Transverse colon (tissue), 4 donors: ENCODE results near the gene PRRC2A. TPM values are rescaled to one million over a fixed set of nuclear protein-coding genes. Genes with fewer than 3 reads are reported as not detected.
A peak's percentile ranks its signal among the peaks of the same experiment; 100 is the strongest.

Source experiments
- DNase-seq: peaks from one replicate; pipeline ENCODE4 v3.0.0-alpha.2; 2019
- H3K27ac ChIP-seq, 4 donors: fragments of 200-600 bp; sonication (generic); 2 replicates each; pipeline ENCODE4 v1.5.1; 2016 to 2018; ENCODE audit warnings: inconsistent platforms in 4 of 4
- H3K27me3 ChIP-seq: fragments of 200-600 bp; sonication (generic); 2 replicates; pipeline ENCODE4 v1.5.1; 2017; ENCODE audit warnings: inconsistent platforms
- H3K36me3 ChIP-seq, 4 donors: fragments of 200-600 bp; sonication (generic); 2 replicates each; pipeline ENCODE4 v1.5.1; 2017 to 2019; ENCODE audit warnings: inconsistent platforms in 4 of 4
- H3K4me1 ChIP-seq, 4 donors: fragments of 200-600 bp; sonication (generic); 2 replicates each; pipeline ENCODE4 v1.5.1; 2017 to 2020; ENCODE audit warnings: inconsistent platforms in 4 of 4
- H3K4me3 ChIP-seq, 4 donors: fragments of 200-600 bp; sonication (generic); 1 replicate in 1 of 4; 2 replicates in 3 of 4; pipeline versions ENCODE4 v1.5.1 to v1.6.1; 2017 to 2019; ENCODE audit warnings: inconsistent platforms in 4 of 4
- H3K9me3 ChIP-seq, 2 donors: fragments of 200-600 bp; sonication (generic); 2 replicates each; pipeline ENCODE4 v1.5.1; 2017 to 2019; ENCODE audit warnings: inconsistent platforms in 2 of 2
- EP300 ChIP-seq: sonication (generic); formaldehyde crosslinking; IDR thresholded peaks from one replicate; pipeline ENCODE4 v1.6.1; 2017; ENCODE audit warnings: antibody characterized with exemption, low read depth
- POLR2A ChIP-seq: fragments of 450-650 bp; IDR thresholded peaks from one replicate; pipeline ENCODE4 v1.6.1; 2016; ENCODE audit warnings: antibody characterized with exemption, mild to moderate bottlenecking, moderate library complexity
- POLR2AphosphoS5 ChIP-seq, 3 donors: sonication (generic); formaldehyde crosslinking; IDR thresholded peaks; one replicate each; pipeline ENCODE4 v1.6.1; 2016; ENCODE audit warnings: antibody characterized with exemption in 3 of 3
- WGBS, 2 donors: methylation state at CpG; one replicate each; pipeline ENCODE4 v1.1.5; 2018; ENCODE audit warnings: low coverage in 1 of 2; 5-methylcytosine and 5-hydroxymethylcytosine counted together
- in situ Hi-C, 4 donors: fragments of 200-750 bp; cut with MboI; loops; one replicate each; pipeline versions ENCODE4 v1.15.0 to v1.15.1; 2017; ENCODE audit warnings: low sequenced_read_pairs in 3 of 4, low pct_ligation_motif_present in 1 of 4, low pct_unique_long_range_greater_than_20kb in 1 of 4
- intact Hi-C: fragments of 100-400 bp; cut with DNase I; formaldehyde crosslinking; loops from one replicate; pipeline ENCODE4 v1.15.1; 2023; ENCODE audit warnings: low total_unique reads
- total RNA-seq, 4 donors: library from RNA; depleted of rRNA; stranded (reverse); fragments of >200 nt; gene quantifications; one replicate each; pipeline ENCODE4 v1.1.0, GENCODE V29; 2016
- TF ChIP-seq, protein P1 (sequence below), 5 experiments: fragments of 200-600 bp in 3 of 5; fragments of 450-650 bp in 2 of 5; sonication (generic) in 3 of 5; IDR thresholded peaks; 1 replicate in 2 of 5; 2 replicates in 3 of 5; pipeline ENCODE4 v1.5.1; 2016 to 2017; ENCODE audit warnings: antibody characterized with exemption in 5 of 5, inconsistent platforms in 3 of 5, mild to moderate bottlenecking in 2 of 5, moderate library complexity in 1 of 5

Gene PRRC2A
- total RNA-seq, 4 donors from 2014 or later = 63.9 to 138 (median 85.8) TPM

- peaks cover 6 to 33% (median 7%) of the 10 kb centered on the region in 4 donors for H3K4me1 ChIP-seq
- TF ChIP-seq POLR2AphosphoS5 (IDR thresholded peaks at IDR 0.05) = peak; percentile 41 to 66 (median 57)
- TF ChIP-seq, protein P1, sequence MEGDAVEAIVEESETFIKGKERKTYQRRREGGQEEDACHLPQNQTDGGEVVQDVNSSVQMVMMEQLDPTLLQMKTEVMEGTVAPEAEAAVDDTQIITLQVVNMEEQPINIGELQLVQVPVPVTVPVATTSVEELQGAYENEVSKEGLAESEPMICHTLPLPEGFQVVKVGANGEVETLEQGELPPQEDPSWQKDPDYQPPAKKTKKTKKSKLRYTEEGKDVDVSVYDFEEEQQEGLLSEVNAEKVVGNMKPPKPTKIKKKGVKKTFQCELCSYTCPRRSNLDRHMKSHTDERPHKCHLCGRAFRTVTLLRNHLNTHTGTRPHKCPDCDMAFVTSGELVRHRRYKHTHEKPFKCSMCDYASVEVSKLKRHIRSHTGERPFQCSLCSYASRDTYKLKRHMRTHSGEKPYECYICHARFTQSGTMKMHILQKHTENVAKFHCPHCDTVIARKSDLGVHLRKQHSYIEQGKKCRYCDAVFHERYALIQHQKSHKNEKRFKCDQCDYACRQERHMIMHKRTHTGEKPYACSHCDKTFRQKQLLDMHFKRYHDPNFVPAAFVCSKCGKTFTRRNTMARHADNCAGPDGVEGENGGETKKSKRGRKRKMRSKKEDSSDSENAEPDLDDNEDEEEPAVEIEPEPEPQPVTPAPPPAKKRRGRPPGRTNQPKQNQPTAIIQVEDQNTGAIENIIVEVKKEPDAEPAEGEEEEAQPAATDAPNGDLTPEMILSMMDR (IDR thresholded peaks at IDR 0.05) = peak; percentile 92 to 99 (median 97)
- no peak for TF ChIP-seq EP300
- TF ChIP-seq POLR2A = peak; percentile 48
- in situ Hi-C loops (no loop called here), intact Hi-C loops (loop anchor here (5.0 kb wide), 1 partner anchor 34 kb away; the partner anchor contains the start of genes ATP6V1G2 and NFKBIL1)
- H3K27ac ChIP-seq = peak overlapping the region; percentile 79 to 91 (median 86)
- H3K9me3 ChIP-seq = no peaks in the 10 kb centered on the region
- no peaks in the 10 kb centered on the region for H3K36me3 ChIP-seq
- DNase-seq = peak; percentile 88
- peak overlapping the region; percentile 52 to 96 (median 75) for H3K4me3 ChIP-seq
- 0% methylated on average over 47 of the region's 62 CpGs; no CpG with 5 or more reads in 1 of the 2 donors for WGBS, 2 donors
- H3K27me3 ChIP-seq = peaks cover 7% of the 10 kb centered on the region
These were observed 39.6 kb upstream of the PRRC2A start for GRCh38 chr6:31580807-31581433.

DNA sequence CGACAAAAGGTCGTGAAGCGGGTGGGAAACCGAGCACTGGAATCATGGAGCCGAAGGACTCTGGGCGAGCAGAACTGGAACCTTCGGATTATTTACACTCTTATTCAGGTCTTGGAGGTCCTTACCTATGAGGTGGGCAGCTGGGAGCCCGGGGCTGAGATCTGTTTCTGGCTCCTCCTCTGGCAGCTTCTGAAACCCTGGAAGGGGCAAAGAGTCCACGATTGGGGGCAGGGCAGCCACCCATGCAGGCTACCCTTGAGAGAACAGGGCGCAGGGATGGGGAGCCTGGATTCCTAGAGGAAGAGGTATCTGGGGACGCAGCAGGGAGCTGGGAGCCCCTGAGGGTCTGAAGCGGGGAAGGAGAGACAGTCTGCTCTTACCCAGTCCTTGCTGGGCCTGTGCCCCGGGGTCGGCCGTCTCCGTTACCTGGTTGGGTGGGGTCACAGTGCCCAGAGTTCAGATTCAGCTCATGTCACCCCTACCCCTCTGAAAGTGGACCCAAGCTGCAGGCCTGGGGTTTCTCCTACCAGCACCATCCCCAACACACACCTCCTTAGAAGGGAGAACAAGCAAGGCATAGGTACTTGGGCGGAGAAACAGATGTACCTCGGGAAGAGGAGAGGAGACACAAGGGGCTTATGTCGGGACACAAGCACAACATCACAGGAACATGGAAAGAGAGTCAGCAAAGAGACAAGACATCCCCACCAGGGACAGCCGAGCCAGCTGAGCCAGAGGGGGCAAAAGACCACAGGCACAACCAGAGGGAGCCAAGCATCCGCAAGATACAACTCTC, 38.9 kb upstream of the PRRC2A start:
- in situ Hi-C loops (no loop called here), intact Hi-C loops (loop anchor here (5.0 kb wide), 1 partner anchor 34 kb away; the partner anchor contains the start of genes ATP6V1G2 and NFKBIL1)
- Histone ChIP-seq H3K27ac (peak overlapping the region; percentile 79 to 91 (median 86)), H3K27me3 (peaks cover 7% of the 10 kb centered on the region), H3K4me1 (peaks cover 6 to 36% (median 7%) of the 10 kb centered on the region in 4 donors), H3K4me3 (peak overlapping the region; percentile 52 to 96 (median 75)), H3K36me3 (no peaks in the 10 kb centered on the region), H3K9me3 (no peaks in the 10 kb centered on the region)
- no peak for TF ChIP-seq EP300
- no peak for TF ChIP-seq POLR2A
- TF ChIP-seq, protein P1 (IDR thresholded peaks at IDR 0.05) = no peak
- TF ChIP-seq POLR2AphosphoS5 (IDR thresholded peaks at IDR 0.05) = no peak
- no peak for DNase-seq
- WGBS, 2 donors = 12 to 47% methylated on average over 3 to 21 of the region's 21 CpGs

DNA sequence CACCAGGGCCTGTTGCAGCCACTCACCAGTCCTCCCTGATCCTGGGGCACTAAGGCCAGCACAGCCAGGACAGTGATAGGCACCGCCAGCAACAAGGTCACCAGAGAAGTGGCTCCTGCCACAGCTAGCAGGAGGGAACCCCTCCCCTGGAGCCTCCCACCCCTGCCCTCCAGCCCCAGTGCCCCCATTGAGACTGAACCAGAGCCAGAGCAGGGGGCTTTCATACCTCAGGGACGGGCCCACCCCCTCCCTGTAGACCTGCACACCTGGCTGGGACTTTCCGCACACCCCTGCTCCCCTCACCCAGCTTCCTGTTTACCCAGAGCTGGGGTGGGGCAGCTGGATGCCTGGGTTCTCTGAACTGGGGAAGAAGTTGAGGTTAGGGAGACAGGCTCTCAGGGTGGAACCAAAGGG, 38.3 kb upstream of the PRRC2A start, which contains the start of gene LTB:
Gene LTB (minus strand): TSS at position 195 of the 414 bp plus-strand sequence. CDS start 7 bp downstream, at position 188.
- Histone ChIP-seq H3K27ac (peak within 1 kb of the TSS; percentile 79 to 91 (median 86)), H3K9me3 (no peaks in the 10 kb centered on the region), H3K4me1 (peaks cover 6 to 38% (median 7%) of the 10 kb centered on the region in 4 donors), H3K36me3 (no peaks in the 10 kb centered on the region), H3K27me3 (peaks cover 7% of the 10 kb centered on the region), H3K4me3 (peak within 1 kb of the TSS; percentile 52 to 96 (median 75))
- DNase-seq = peak; percentile 41
- intact Hi-C loops = loop anchor here (5.0 kb wide), 1 partner anchor 35 kb away; the partner anchor contains the start of genes ATP6V1G2 and NFKBIL1
- in situ Hi-C loops = no loop called here
- TF ChIP-seq POLR2AphosphoS5 (IDR thresholded peaks at IDR 0.05) (no peak), EP300 (no peak), POLR2A (no peak)
- TF ChIP-seq, protein P1 (IDR thresholded peaks at IDR 0.05) = no peak
- 56% methylated on average over 3 of the region's 3 CpGs; no CpG with 5 or more reads in 1 of the 2 donors for WGBS, 2 donors

DNA sequence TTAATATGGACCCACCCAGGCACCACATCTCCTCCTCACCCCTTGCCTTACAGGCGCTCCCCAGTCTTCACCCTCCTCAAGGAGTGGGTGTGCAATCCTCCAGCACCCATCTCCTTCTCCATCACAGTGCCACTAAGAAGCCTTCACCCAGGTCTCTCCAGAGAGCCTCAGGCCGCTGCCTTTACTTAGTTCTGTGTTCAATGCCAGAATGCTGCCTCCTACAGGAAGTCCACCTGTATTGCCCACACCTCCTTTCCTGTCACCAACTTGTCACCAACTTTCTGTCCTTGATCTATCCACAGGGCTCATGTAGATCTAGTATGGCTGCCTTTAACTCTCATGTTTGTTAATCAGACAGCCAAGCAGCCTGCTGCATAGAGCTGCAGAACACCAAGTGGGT, 35.0 kb upstream of the PRRC2A start:
- DNase-seq = no peak
- in situ Hi-C loops = no loop called here
- H3K4me3 ChIP-seq = no peak overlapping the region

More for the DNA sequence above, 35.0 kb upstream of the PRRC2A start:
- intact Hi-C loops = no loop called here
- no peaks in the 10 kb centered on the region for H3K36me3 ChIP-seq
- H3K4me1 ChIP-seq = peaks cover 6 to 42% (median 6%) of the 10 kb centered on the region in 4 donors
- no peaks in the 10 kb centered on the region for H3K9me3 ChIP-seq
- peaks cover 7% of the 10 kb centered on the region for H3K27me3 ChIP-seq
- WGBS, 2 donors = 54 to 63% methylated on average over 2 of the region's 2 CpGs
- H3K27ac ChIP-seq = peak overlapping the region; percentile 18 to 69 (median 57)
- TF ChIP-seq, protein P1 (IDR thresholded peaks at IDR 0.05) = peak in 1 of 5 experiments; percentile 12
- TF ChIP-seq EP300 = no peak
